B cell (primary cell): ENCODE data around the gene FOXN3. TPM values are rescaled to one million over a fixed set of nuclear protein-coding genes. Genes with fewer than 3 reads are reported as not detected.

Source experiments
- ATAC-seq: fragments of 200-7000 bp; cut with Tn5 transposase; one replicate; pipeline ENCODE4 v1.10.0; 2021; ENCODE audit warnings: low read depth, mild to moderate bottlenecking, moderate number of reproducible peaks, moderate library complexity
- CTCF ChIA-PET: fragments of 350-600 bp; sonication (Branson Sonifier 250); formaldehyde crosslinking; loops from one replicate; lab custom pipeline; 2021; ENCODE audit warnings: antibody characterized with exemption, inconsistent platforms; lab: Charles Lee
- POLR2A ChIA-PET: fragments of 350-600 bp; sonication (Branson Sonifier 250); formaldehyde crosslinking; loops from one replicate; lab custom pipeline; 2021; ENCODE audit warnings: antibody characterized with exemption; lab: Charles Lee
- DNase-seq: peaks from one replicate; pipeline ENCODE4 v3.0.0; 2013
- H2AFZ ChIP-seq: 2 replicates; pipeline ENCODE4 v1.6.1; 2012; ENCODE audit warnings: mild to moderate bottlenecking, low read depth, low read length; ENCODE audit not compliant: insufficient read depth, poor library complexity, severe bottlenecking
- H3K27ac ChIP-seq, 2 donors: 1 replicate in 1 of 2; 2 replicates in 1 of 2; pipeline ENCODE4 v1.5.1; 2012 to 2013; ENCODE audit warnings: low read length in 2 of 2, mild to moderate bottlenecking in 2 of 2, moderate library complexity in 1 of 2
- H3K27me3 ChIP-seq, 4 experiments: fragments of 200-600 bp in 1 of 4; sonication (generic) in 1 of 4; replicated peaks in 1 of 4; 1 replicate in 2 of 4; 2 replicates in 2 of 4; pipeline versions ENCODE4 v1.6.1 to v1.7.0; 2013 to 2016; ENCODE audit warnings: low read length in 3 of 4, mild to moderate bottlenecking in 2 of 4, mixed read lengths in 1 of 4, moderate library complexity in 1 of 4; ENCODE audit not compliant: insufficient read depth in 4 of 4, control insufficient read depth in 3 of 4; ENCODE audit errors: control extremely low read depth in 1 of 4
- H3K36me3 ChIP-seq, 2 experiments: replicated peaks in 1 of 2; 1 replicate in 1 of 2; 2 replicates in 1 of 2; pipeline versions ENCODE4 v1.6.1 to v1.7.1; 2013; ENCODE audit warnings: low read length in 1 of 2; ENCODE audit not compliant: insufficient read depth in 2 of 2, control insufficient read depth in 1 of 2; ENCODE audit errors: control extremely low read depth in 1 of 2, extremely low read depth in 1 of 2
- H3K4me1 ChIP-seq, 2 donors: fragments of 200-600 bp in 1 of 2; sonication (generic) in 1 of 2; 1 replicate in 1 of 2; 2 replicates in 1 of 2; pipeline versions ENCODE4 v1.5.1 to v1.6.1; 2013 to 2017; ENCODE audit warnings: low read length in 2 of 2; ENCODE audit not compliant: control insufficient read depth in 2 of 2, insufficient read depth in 2 of 2
- H3K4me2 ChIP-seq: replicated peaks from 2 replicates; pipeline ENCODE3; 2012; ENCODE audit warnings: mild to moderate bottlenecking, low read depth, low read length; ENCODE audit not compliant: poor library complexity, severe bottlenecking
- H3K4me3 ChIP-seq, 5 experiments: fragments of 200-600 bp in 1 of 5; sonication (generic) in 1 of 5; 1 replicate in 3 of 5; 2 replicates in 2 of 5; pipeline versions ENCODE4 v1.5.1 to v1.7.0; 2011 to 2016; ENCODE audit warnings: low read length in 4 of 5, mild to moderate bottlenecking in 4 of 5, low read depth in 2 of 5, control low read depth in 1 of 5, moderate library complexity in 1 of 5; ENCODE audit not compliant: insufficient read depth in 1 of 5; ENCODE audit errors: control extremely low read depth in 1 of 5, extremely low read depth in 1 of 5
- H3K79me2 ChIP-seq: fragments of 200-600 bp; sonication (generic); one replicate; pipeline ENCODE4 v1.6.0; 2016; ENCODE audit warnings: low read length; ENCODE audit not compliant: control insufficient read depth, insufficient read depth
- H3K9ac ChIP-seq: fragments of 200-600 bp; sonication (generic); 2 replicates; pipeline ENCODE4 v1.6.1; 2017; ENCODE audit warnings: mild to moderate bottlenecking, low read length, moderate library complexity
- H3K9me3 ChIP-seq, 3 donors: one replicate each; pipeline versions ENCODE4 v1.6.1 to v1.7.1; 2013; ENCODE audit warnings: low read length in 2 of 3; ENCODE audit not compliant: control insufficient read depth in 2 of 3, insufficient read depth in 1 of 3; ENCODE audit errors: control extremely low read depth in 1 of 3
- H4K20me1 ChIP-seq: 2 replicates; pipeline ENCODE4 v1.6.0; 2012; ENCODE audit warnings: mild to moderate bottlenecking, low read length; ENCODE audit not compliant: insufficient read depth, control insufficient read depth, poor library complexity, severe bottlenecking
- H3K27ac Mint-ChIP-seq: one replicate; pipeline ENCODE4 v1.8.0; 2021; ENCODE audit warnings: mixed read lengths
- H3K27me3 Mint-ChIP-seq: one replicate; pipeline ENCODE4 v1.8.0; 2021; ENCODE audit warnings: mixed read lengths
- H3K4me1 Mint-ChIP-seq: one replicate; pipeline ENCODE4 v1.8.0; 2021; ENCODE audit warnings: mixed read lengths
- H3K4me3 Mint-ChIP-seq: one replicate; pipeline ENCODE4 v1.8.0; 2021; ENCODE audit warnings: mixed read lengths
- H3K9me3 Mint-ChIP-seq: one replicate; pipeline ENCODE4 v1.8.0; 2022; ENCODE audit warnings: mixed read lengths; ENCODE audit not compliant: insufficient read depth
- EZH2 ChIP-seq: IDR thresholded peaks from 2 replicates; pipeline ENCODE4 v1.6.1; 2012; ENCODE audit warnings: borderline replicate concordance, low read depth, mild to moderate bottlenecking, moderate library complexity, low read length; ENCODE audit not compliant: insufficient read depth, poor library complexity, severe bottlenecking
- WGBS: methylation state at CpG from one replicate; pipeline ENCODE4 v1.1.5; 2013; ENCODE audit warnings: missing lambda C conversion rate; ENCODE audit not compliant: insufficient coverage; 5-methylcytosine and 5-hydroxymethylcytosine counted together
- intact Hi-C: fragments of 100-400 bp; cut with micrococcal nuclease; formaldehyde crosslinking; loops from one replicate; pipeline ENCODE4 v1.10.0; 2022
- polyA plus RNA-seq: library from polyadenylated mRNA; depleted of rRNA; stranded (reverse); fragments of >200 nt; gene quantifications from 2 replicates; pipeline ENCODE4 v1.2.3, GENCODE V29; 2012
- total RNA-seq, 2 donors: library from RNA; stranded (reverse); fragments of 120-200 nt in 1 of 2; gene quantifications; 1 replicate in 1 of 2; 2 replicates in 1 of 2; pipeline versions ENCODE4 v1.2.3 to v1.2.4, GENCODE V29; 2013 to 2022
- TF ChIP-seq, protein P1 (sequence below): fragments of 200-600 bp; IDR thresholded peaks from one replicate; pipeline ENCODE4 v1.8.0; 2022; ENCODE audit warnings: antibody characterized with exemption, mild to moderate bottlenecking

The FOXN3 gene
- total and polyA plus RNA-seq, 2 donors (not counting 1 experiment from before 2014, with no cell fraction given): 80.6 to 98.2 TPM

DNA sequence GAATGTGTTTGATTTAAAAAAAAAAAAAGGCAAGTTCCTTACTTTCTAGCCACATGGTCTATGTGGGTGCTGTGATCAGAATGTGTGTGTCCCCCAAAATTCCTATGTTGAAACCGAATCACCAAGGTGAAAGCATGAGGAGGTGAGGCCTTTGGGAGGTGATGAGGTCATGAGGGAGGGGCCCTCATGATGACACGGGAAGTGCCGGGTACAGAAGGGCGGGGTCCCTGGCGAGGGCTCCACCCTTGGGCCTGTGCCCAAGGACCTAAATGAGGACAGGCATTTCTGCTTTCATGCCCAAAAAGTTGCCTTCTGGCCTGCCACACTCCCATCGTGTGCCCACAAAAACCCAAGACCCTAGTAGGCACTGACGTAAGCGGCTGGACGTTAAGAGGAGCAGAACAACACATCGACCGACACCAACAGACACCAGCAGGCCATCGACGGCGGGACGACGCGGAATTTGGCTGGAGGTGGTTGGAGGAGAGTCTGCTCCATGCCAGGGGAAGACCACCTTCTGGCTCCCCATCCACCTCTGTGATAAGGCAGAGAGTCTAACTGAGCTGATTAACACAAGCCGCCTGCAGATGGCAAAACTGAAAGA is 211.8 kb downstream of the FOXN3 start:
- ChIA-PET CTCF (no interaction called here), POLR2A (no interaction called here)
- intact Hi-C loops: no loop called here
- Mint-ChIP-seq H3K27me3 (no peaks in the 10 kb centered on the region), H3K4me1 (peaks cover 48% of the 10 kb centered on the region), H3K4me3 (no peak overlapping the region), H3K9me3 (no peaks in the 10 kb centered on the region), H3K27ac (no peak overlapping the region)
- WGBS: 100% methylated on average over 9 of the region's 18 CpGs
- no peak overlapping the region for H3K27ac ChIP-seq
- no peaks in the 10 kb centered on the region for H3K27me3 ChIP-seq
- no peak overlapping the region for H3K9ac ChIP-seq
- peaks cover 6 to 10% of the 10 kb centered on the region in 2 donors for H3K4me1 ChIP-seq
- TF ChIP-seq, protein P1, sequence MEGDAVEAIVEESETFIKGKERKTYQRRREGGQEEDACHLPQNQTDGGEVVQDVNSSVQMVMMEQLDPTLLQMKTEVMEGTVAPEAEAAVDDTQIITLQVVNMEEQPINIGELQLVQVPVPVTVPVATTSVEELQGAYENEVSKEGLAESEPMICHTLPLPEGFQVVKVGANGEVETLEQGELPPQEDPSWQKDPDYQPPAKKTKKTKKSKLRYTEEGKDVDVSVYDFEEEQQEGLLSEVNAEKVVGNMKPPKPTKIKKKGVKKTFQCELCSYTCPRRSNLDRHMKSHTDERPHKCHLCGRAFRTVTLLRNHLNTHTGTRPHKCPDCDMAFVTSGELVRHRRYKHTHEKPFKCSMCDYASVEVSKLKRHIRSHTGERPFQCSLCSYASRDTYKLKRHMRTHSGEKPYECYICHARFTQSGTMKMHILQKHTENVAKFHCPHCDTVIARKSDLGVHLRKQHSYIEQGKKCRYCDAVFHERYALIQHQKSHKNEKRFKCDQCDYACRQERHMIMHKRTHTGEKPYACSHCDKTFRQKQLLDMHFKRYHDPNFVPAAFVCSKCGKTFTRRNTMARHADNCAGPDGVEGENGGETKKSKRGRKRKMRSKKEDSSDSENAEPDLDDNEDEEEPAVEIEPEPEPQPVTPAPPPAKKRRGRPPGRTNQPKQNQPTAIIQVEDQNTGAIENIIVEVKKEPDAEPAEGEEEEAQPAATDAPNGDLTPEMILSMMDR: no peak
- TF ChIP-seq EZH2: no peak
- no peak overlapping the region for H3K4me3 ChIP-seq
- ATAC-seq (no peak), DNase-seq (no peak)
- H3K36me3 ChIP-seq: peaks cover 0 to 3% of the 10 kb centered on the region in 2 experiments
- H3K79me2 ChIP-seq: peaks cover 69% of the 10 kb centered on the region
- peaks cover 61% of the 10 kb centered on the region for H4K20me1 ChIP-seq
- no peak overlapping the region for H3K4me2 ChIP-seq
- peaks cover 0 to 11% (median 0%) of the 10 kb centered on the region in 3 donors for H3K9me3 ChIP-seq
- no peak overlapping the region for H2AFZ ChIP-seq

DNA sequence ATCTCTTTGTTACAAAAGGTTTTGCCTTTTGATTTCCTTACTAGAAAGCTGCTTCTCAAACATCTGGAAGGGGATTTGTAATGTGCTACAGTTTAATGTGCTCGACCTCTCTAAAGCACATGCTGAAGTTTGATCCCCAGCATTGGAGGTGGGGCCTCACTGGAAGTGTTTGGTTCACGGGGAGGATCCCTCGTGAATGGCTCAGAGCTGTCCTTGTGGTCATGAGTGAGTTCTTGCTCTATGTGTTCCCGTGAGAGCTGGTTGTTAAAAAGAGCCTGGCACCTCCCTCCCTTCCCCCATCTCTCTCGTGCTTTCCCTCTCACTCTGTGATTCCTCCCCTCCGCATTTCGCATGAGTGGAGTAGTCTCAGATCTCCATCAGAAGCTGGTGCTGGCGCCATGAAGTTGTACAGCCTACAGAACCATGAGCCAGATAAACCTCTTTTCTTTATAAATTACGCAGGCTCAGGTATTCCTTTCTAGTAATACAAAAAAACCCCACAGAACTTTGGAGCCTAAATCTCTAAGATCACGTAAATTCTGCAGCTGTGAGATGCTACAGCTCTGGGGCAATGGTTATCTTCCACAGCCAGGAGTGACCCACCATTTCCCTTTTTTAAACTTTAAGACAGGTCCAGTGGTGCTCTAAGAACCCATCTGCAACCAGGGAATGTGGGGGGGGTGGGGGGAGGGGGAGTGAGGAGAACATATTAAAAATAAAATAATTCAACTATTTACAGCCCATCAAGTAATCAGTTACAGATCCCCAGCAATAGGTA is 214.4 kb downstream of the FOXN3 start:
- Histone ChIP-seq H3K9me3 (peaks cover 0 to 12% (median 0%) of the 10 kb centered on the region in 3 donors), H2AFZ (no peak overlapping the region), H3K27ac (no peak overlapping the region), H3K27me3 (no peaks in the 10 kb centered on the region), H3K9ac (no peak overlapping the region), H3K4me2 (no peak overlapping the region), H3K79me2 (peaks cover 70% of the 10 kb centered on the region), H4K20me1 (peaks cover 81% of the 10 kb centered on the region), H3K36me3 (peaks cover 3 to 4% of the 10 kb centered on the region in 2 experiments), H3K4me1 (peaks cover 6 to 10% of the 10 kb centered on the region in 2 donors), H3K4me3 (no peak overlapping the region)
- intact Hi-C loops: no loop called here
- ATAC-seq: no peak
- WGBS: 100% methylated on average over 4 of the region's 10 CpGs
- H3K4me3 Mint-ChIP-seq: no peak overlapping the region
- DNase-seq: no peak
- ChIA-PET CTCF (interaction anchor here (0.6 kb wide), 1 partner anchor 172 kb away, joined by 4 read pairs; no protein-coding TSS in a partner anchor), POLR2A (no interaction called here)
- no peak overlapping the region for H3K27ac Mint-ChIP-seq
- TF ChIP-seq, protein P1: no peak
- no peak for TF ChIP-seq EZH2
- no peaks in the 10 kb centered on the region for H3K27me3 Mint-ChIP-seq
- no peaks in the 10 kb centered on the region for H3K9me3 Mint-ChIP-seq
- peaks cover 44% of the 10 kb centered on the region for H3K4me1 Mint-ChIP-seq
